Activated effector memory CD4-positive, alpha-beta T cell treated with Interleukin-2 at 50 U/mL for 16 hours (primary cell): ENCODE data around the gene UGT3A1.
"Not testable (repeated sequence)": the region's sequence is repeated elsewhere in the genome, so short reads cannot be mapped to it uniquely, and the experiment has no call there.

Experiments used
- DNase-seq: peaks from one replicate; pipeline ENCODE4 v3.0.0-alpha.2; 2020

The UGT3A1 gene

DNA sequence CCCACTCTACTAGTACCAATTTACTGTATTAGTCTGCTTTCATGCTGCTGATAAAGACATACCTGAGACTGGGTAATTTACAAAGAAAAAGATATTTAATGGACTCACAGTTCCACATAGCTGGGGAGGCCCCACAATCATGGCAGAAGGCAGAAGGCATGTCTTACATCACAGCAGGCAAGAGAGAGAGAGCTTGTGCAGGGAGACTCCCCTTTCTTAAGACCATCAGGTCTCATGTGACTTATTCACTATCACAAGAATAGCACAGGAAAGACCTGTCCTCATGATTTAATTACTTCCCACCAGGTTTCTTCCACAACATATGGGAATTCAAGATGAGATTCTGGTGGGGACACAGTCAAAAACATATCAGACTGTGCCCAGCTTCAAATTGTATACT lies 11.5 kb downstream of the UGT3A1 start:
- no peak for DNase-seq

DNA sequence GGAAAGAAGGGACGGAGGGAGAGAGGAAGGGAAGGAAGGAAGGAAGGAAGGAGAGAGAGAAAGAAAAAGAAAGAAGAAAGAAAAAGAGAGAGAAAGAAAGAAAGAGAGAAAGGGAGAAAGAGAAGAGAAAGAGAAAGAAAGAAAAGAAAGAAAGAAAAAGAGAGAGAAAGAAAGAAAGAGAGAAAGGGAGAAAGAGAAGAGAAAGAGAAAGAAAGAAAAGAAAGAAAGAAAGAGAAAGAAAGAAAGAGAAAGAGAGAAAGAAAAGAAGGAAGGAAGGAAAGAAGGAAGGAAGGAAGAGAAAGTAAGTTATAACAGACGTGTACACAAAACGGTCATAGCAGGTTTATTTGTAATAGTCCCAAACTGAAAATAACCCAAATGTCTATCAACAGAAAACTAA lies 14.3 kb downstream of the UGT3A1 start:
- not testable (repeated sequence) for DNase-seq

DNA sequence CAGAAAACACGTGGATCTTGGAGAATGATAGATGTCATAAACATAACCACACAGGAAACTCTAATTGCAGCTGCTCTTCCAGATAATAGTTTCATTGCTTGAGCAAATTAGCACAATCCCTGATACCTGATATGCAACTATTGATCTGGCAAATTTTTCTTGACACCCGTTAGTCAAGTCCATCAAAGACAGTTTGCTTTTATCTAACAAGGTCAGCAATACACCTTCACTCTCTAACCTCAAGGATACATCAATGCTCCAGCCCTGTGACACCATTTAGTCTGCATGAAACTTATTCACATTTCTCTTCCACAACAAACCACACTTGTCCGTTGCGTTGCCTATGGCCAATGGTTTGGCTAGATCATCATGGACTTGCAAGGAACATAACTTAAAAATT lies 16.6 kb downstream of the UGT3A1 start:
- DNase-seq, result no peak

DNA sequence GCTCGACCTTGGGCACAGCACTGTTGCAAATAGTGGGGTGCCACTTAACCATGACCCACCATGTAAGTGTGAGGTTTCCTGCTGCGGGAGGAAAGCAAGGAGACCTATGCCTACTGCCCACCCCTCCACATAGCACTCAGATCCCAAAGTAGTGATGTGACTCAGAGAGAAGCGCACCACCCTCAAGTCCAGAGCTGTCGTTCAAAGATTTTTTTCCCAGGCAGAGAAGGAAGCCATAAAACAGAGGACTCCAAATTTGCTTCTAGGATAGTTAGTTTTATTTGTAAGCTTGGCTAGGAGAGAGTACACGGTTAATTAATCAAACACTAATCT lies 19.3 kb downstream of the UGT3A1 start:
- no peak for DNase-seq

DNA sequence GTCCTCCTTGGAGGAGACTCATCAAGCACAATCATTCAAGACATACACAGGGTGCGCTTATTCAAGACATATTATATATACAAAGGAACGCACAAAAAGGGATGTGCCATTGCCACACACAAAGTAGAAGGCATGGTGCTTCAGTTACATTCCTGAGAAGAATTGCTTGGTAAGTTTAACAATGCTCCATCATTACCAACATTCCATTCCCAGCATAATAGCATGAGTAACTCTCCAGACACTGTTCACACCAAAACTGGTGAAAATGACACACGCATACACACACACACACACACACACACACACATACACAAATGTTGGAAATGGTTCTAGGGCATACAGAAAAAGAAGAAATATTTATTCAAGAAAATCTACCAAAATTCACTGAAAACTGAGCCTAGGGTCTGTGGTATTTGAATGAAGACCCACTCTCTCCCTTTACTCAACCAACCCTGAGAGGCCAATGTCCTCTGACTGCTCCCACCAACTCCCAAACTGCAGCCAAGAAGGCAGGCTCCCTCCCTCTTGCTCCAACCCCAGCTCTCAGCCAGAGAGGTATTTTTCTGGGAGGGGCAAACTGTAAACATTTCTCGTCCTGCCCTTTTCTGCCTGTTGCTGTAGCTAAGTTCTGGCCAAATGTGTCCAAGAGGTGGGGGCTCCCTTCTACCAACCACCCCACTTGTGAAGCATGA lies 19.9 kb downstream of the UGT3A1 start:
- DNase-seq, result no peak

DNA sequence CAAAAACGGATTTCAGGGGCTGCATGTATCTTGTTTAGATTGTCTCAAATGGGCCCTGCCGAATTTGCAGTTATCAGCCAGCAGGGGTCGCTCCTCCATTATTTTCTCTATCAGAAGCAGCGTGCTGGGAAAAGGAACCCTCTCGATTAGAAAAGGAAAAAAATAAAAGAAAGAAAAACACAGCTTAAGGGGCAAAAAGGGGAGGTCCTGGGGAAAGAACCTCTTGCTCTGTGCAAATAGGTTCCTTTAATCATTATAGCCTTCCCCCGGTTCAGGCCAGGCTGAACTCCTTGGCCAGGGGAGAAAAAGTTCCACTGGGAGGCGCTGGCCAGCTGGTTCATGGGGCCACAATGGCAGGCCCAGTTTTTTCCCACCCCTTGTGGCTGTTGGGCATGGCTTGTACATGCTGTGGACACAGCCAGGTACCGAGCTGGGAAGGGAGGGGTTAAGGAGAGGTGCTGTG lies 27.8 kb downstream of the UGT3A1 start:
- no peak for DNase-seq

DNA sequence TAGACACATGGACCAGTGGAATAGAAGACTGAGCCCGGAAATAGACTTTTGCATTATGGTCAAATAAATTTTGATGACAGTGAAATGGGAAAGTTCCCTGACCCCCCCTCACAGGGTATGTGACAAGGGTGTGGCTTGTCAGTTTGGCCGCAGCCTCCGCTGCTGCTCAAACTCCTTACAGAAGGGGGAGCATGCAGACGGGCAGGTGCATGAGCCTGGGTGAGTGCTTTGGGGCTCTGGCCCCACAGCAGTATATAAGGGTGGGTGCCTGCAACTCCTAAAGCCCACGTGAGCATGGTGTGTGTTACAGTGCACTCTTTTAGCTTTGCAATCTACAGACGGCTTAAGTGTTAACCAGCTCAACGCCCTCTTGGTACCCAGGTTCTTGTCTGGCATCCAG lies 30.9 kb downstream of the UGT3A1 start:
- no peak for DNase-seq

DNA sequence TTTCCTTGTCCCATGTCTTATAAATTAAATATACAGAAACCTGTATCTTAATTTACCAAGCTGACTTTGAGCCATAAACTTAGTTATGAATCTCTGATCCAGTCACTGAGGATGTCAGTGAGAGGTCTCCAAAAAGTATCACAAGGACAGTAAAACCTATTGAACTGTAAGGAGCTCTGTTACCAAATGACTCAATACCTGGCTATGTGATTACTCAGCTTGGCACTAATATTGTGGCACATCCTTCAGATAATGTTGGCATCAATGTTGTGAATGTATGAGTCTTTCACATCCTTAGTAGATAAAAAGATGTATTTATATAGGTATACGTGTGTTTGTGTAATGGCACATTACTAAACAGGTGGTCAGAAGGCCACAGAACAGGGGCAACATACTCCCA lies 34.8 kb downstream of the UGT3A1 start:
- DNase-seq, result no peak

DNA sequence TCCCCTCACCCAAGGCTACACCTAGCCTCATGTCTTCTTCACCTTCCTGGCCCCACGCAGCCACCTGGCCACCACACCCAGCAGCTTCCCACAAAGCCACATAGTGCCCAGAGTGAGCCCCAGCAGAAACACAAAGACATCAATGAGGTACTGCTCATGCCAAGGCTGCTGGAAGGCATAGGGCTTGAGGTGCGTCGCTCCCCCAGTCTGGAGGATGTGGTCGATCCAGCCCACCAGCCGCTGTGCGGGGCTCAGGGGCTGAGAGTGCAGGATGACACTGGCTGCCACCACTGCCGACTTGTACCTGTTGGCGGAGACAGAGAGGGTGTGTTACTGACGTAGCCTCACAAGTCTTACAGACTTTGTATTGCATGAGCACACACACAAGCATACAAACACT lies 37.0 kb downstream of the UGT3A1 start:
- no peak for DNase-seq

DNA sequence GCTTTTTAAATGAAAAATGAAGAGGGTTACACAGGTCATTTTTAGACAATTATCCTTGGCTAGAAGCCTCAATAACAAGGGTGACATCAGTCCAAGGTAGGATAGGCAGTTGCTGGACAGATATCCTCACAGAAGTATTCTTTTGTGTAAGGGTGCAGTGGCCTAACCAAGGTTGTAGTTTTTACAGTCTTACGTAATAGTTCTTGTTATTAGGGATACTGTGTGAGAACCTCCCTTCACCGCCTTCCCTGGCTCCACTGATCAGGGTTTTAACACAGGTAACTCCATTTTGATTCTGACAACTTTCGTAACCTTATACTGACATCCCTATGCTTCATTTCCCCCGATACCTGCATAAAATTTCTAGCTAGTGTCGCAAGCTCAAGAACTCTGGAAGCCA lies 44.1 kb downstream of the UGT3A1 start:
- no peak for DNase-seq

DNA sequence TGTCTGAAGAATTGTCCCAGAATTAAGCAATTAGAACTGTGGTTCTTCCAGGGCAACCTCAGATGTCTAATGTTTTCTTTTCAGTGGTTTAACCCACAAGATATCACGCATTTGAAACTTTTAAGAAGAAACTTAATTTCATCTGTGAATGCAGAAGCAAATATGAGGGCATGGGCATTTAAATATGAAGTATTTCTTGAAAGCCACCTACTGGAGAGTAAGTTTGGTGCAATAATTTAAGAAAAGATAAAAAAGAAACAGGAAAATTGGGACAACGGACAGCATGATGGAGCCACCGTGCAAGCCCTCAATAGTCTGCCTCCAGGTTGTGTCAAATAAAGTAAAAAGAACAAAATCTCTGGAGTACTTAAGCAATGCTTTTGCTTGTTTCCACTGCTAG lies 51.6 kb downstream of the UGT3A1 start:
- no peak for DNase-seq

DNA sequence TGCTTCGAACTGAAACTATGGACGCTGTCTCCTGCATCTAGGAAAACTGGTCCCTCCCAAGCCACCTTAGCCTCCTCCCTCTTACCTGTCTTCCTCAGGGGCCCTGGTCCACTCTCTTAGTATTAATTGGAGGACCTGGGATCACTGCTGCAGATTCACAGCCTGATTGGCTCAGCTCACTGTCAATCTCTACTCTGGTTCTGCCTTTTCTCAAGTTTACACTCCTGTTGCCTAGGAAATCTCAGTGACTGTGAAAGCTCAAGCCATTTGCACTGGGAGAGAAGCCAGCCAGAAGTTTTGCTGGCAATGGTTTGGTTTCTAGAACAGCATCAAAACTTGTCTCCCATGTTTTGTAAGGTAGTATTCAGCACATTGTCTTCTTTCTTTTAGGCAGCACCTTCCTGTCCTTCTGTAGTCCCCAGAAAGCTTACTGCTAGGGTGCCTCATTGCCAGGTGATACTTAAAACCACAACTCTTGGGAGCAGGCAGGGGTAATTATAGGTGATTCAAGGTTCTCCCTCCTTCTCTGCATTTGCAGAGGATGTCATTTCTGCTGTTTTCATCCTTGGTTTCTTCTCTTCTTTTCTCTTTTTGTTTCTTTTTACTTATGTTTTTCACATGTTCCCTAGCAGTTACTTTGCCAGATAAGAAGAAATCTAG lies 52.5 kb downstream of the UGT3A1 start, which contains the start of gene CAPSL:
Gene CAPSL, minus strand, starts transcription at position 55 of the 660 bp plus-strand sequence. CDS start 17,502 bp downstream, outside the sequence.
- DNase-seq, result no peak

DNA sequence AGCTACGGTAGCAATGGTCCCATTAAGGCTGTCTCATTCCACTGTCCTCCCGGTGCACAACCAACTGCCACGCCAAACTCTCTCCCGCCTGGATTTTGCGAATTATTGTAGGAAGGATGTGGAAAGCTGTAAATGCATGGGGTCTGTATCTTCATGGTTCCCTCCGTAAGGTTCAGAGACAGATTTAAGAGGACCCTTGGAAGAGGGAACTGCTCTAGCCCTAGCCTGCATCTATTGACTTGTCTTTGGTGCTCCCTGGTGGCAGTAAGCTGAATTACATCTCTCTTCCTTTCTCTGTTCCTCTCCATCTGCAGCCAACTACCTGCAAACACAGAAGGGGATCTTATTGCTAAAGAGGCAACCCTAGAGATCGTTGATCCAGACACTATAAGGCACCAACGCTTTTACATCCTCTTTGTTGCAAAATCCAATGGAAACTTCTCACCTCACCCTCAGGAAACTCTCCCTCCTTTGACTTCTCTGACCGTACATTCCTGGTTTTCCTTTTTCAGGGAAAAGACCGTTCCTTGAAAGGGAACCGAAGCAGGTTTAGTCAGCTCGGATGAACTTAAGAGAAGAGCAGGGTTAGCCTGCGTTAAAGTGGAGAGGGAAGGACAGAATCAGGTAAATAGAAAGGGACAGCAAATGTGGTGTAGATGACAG lies 64.7 kb downstream of the UGT3A1 start:
- peak; percentile 18 for DNase-seq

DNA sequence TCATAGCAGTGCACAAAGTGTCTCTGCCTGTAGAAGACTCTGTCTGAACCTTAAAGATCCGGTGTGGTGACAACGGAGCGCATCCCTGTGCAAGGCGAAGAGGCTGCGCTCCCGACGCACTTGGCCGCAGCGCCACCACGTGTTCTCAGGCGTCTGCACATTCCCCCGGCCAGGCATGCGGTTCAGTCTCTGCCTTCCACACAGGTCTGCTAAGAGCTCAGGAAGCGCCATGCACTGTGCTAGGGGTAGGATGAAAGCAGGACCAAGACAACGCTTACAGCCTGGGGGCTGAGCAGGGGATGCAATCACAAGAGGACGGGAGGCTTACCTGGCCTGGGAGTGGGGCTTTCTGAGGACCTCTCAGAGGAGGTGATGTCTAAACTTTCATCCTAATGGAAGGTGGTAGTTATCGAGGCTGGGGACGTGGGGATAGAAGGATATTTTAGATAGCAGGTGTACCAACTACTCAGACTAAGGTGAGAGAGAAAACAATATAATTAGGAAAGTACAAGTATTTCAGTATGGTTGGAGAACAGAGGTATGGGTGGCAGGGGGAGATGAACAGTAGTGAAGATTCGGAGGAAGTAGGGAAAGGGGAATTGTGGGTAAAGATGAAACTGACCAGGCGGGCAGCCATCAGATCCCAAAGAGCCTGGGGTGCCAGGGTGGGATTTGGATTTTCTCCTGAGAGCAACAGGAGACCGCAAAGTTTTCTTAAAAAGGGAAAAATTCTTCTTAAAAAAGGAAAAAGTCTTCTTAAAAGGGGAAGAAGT lies 66.1 kb downstream of the UGT3A1 start:
- DNase-seq, result peak; percentile 78

DNA sequence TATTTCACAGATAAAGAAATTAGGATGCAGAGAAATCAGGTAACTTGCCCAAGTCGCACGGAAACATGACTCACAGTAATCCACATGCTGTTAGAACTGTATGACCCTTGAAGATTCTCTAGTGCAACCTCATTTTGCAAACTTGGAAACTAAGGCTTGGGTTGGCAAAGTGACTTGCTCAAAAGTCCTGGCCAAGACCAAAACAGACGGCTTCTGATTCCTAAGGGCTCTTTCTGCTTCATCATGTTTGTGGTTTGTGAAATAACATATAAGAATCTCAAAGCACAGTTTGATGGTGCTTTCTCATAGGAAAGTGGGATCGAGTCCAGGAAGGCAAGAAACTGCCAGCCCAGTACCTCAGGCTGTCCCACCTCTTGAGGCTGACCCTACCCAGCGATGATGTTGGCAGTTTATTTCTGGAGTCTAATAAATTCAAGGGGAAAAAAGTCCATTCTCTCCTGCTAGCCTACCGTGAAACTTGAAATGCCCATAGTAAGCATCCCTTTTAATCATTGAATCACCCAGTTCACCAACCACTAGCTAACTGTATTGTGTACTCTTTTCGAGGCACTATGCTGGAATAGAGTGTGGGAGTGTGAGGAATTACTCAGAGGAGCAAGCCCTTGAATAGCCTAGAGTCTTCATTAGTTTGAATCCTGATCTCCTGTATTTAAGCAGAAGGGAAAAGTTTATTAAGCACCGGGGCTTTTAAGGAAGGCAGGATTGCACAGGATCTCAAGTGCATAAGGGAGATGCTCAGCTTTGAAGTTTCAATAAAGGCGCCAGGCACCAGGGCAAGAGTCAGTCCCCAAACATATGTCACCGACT lies 66.9 kb downstream of the UGT3A1 start:
- no peak for DNase-seq

DNA sequence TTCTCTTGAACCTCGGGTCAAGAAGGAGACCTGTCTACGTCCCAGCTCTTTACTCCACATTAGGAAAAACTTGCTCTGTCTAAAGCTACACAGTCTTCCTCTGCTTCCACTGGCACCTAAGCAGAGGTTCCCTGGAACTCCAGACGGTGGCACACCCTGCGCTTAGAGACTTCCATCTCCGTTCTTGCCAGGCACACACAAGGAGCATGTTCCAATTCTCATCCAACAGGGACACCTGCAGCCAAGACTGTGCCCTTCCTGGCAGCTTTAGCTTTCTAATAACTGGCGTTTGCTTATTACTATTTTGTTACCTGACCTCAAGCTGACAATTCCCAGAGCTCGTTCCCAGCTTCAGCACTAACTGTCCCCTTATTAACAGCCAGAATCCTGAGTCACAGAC lies 68.7 kb downstream of the UGT3A1 start:
- DNase-seq, result no peak

DNA sequence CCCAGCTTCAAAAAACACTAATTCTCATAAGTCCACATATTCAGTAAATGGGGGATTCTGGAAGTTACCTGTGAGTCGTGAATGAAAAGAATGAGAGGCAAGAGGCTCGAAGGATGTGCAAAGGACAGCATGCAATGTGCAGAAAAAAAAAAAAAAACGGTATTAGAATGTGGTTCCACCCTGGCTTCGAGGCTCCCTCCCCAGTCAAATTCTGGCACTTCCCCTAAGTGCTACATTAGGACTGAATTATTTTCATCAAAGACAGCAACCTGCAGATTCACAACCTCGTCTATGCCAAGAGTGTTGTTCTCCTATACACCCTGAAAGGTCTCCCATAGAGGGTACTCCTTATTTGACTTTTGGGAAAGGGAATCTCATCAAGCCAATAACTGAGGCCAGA lies 69.3 kb downstream of the UGT3A1 start:
- DNase-seq, result no peak

DNA sequence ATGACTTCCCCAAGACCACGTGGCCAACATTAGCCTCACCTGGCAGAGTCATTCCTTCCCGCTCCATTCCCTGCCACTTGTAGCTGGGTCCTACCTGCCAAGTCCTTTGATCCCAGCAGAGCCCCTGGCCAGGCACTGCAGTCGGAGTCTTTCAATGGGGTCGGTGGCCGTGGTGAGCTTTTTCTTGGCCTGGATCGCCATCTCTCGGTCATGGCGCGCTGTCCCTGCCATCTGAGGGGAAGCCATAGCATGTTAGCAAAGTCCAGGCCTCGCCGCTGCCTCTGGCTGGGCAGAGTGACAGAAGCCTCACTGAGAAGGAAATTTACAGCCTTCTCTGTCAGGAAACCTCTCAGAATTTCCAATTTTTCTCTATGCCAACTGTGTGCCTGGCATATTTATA lies 70.3 kb downstream of the UGT3A1 start:
- DNase-seq, result no peak

DNA sequence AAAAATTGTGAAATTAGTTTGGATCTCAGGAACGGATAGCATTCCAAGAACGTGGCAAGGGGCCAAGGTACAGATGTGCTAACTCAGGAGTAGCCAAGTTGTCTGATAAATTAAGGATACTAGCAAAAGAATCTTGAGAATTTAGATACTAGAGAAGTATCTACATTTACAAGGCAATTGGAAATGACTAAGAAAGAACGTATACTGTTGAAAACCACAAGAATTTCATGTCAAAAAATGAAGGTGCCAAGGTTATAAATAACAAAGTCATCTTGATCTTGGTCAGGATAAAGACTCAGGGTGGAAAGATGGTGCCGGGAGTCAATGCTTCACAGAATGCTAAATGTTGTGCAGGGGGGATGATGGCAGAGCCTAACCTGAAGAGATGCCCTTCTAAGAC lies 72.0 kb downstream of the UGT3A1 start:
- DNase-seq, result no peak

DNA sequence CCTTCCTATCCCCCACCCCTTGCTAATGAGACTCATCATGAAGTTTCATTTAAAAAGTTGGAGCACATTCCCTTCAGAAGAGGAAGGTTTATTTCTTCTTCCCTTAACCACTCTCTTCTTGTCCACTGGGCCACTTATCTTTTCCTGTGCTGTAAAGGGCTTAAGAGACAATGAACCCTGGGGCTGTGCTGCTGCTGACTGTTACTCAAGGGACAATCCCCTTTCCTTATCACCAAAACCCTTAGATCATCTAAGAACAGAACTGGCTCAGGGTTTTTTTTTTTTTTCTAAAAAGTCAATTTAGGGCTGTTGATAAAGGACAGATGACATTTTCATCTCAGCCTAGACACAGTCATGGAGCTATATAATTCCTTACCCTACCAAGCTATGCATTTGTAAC lies 82.4 kb downstream of the UGT3A1 start:
- DNase-seq, result no peak

DNA sequence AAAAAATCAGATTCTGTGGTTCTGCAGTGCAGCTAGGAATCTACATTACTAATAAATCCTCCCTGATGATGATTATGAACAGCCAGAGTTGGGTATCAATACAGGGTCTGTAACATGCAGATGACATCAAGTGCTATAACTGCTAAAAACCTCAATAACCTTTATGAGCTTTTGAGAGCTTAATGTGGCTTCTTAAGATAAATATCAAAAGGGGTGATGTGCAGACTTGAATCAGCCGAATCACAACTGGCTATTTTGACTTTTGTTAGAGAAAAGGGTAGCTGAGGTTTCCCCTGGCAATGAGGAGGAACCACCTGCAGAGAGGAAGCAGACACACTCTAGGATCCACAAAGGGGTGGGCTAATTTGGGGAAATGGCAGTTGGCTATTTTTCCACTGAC lies 83.0 kb downstream of the UGT3A1 start:
- no peak for DNase-seq

DNA sequence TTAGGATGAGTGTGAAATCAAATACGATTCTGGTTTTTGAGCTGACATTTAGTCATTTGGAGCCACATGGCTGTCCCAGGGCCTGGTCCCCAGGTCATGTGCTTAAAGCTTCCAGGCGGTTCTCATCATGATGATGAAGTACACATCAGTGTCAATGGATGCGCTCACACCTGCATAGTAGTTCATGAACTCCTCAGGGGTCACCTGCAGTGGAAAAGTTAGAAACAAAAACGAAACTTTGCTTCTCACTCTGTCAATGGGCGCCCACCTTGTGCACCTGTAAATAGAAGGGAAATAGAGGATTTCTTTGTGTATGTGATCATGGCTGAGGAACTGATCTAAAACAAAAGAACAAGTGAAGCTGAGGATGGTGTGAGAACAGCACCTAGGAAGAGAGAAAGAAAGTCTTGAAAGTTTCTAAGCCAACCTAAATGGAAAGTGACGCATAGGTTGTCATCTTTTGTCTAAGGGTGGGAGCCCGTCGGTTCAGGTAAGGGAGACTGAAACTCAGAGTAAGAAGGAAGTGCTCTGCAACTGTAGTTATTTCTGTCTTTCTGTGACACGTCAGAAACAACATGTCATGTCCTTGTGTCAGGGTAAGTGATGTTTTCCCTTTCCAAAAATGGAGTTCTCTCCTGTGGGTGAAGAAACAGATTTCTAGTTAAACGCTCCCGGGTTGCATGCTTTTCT lies 86.6 kb downstream of the UGT3A1 start:
- no peak for DNase-seq
